ENCODE data around the gene GAB1. TPM values are rescaled to one million over a fixed set of nuclear protein-coding genes. Genes with fewer than 3 reads are reported as not detected.

The GAB1 gene
- total RNA-seq, 1 experiment from 2014 or later: 5.9 TPM

DNA sequence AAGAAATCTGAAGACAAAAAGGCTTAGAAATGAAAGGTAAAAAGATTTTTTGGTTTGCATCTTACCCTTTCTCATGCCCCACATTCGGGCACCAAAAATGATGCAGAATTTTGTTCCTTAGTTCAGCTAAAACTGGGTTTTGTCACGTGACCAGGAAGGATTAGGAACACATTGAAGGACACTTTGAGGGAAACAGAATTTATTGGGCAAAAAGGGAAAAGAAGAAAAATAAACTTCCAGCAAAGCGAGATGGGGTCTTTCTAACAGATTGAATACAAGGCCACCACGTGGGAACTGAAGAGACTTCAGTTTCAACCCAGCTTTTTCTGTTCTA lies 95.5 kb downstream of the GAB1 start:
- CTCF ChIA-PET: interaction anchor here (0.5 to 2.3 kb wide), 3 partner anchors 10 to 1629 kb away, joined by 3 to 5 read pairs (median 3); no protein-coding TSS in a partner anchor
- TF ChIP-seq, protein P1, sequence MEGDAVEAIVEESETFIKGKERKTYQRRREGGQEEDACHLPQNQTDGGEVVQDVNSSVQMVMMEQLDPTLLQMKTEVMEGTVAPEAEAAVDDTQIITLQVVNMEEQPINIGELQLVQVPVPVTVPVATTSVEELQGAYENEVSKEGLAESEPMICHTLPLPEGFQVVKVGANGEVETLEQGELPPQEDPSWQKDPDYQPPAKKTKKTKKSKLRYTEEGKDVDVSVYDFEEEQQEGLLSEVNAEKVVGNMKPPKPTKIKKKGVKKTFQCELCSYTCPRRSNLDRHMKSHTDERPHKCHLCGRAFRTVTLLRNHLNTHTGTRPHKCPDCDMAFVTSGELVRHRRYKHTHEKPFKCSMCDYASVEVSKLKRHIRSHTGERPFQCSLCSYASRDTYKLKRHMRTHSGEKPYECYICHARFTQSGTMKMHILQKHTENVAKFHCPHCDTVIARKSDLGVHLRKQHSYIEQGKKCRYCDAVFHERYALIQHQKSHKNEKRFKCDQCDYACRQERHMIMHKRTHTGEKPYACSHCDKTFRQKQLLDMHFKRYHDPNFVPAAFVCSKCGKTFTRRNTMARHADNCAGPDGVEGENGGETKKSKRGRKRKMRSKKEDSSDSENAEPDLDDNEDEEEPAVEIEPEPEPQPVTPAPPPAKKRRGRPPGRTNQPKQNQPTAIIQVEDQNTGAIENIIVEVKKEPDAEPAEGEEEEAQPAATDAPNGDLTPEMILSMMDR (IDR thresholded peaks at IDR 0.05; ENCODE audit: unreplicated experiment): no peak
- Mint-ChIP-seq H3K36me3 (ENCODE audit: insufficient read depth, unreplicated experiment) (peaks cover 7% of the 10 kb centered on the region), H3K9me3 (ENCODE audit: unreplicated experiment) (peaks cover 7% of the 10 kb centered on the region), H3K4me1 (ENCODE audit: insufficient read depth, unreplicated experiment) (no peaks in the 10 kb centered on the region), H3K27me3 (ENCODE audit: insufficient read depth, unreplicated experiment) (no peaks in the 10 kb centered on the region), H3K4me3 (ENCODE audit: unreplicated experiment) (no peak overlapping the region), H3K27ac (ENCODE audit: low read depth, unreplicated experiment) (no peak overlapping the region)
- POLR2A ChIA-PET: interaction anchor here (0.6 to 1.2 kb wide), 2 partner anchors 13 to 1788 kb away, joined by 3 read pairs; no protein-coding TSS in a partner anchor
- intact Hi-C loops (cut with micrococcal nuclease): no loop called here
- no peak for DNase-seq (ENCODE audit: unreplicated experiment)
- no TSS peak for BruUV-seq (replicated peaks)

DNA sequence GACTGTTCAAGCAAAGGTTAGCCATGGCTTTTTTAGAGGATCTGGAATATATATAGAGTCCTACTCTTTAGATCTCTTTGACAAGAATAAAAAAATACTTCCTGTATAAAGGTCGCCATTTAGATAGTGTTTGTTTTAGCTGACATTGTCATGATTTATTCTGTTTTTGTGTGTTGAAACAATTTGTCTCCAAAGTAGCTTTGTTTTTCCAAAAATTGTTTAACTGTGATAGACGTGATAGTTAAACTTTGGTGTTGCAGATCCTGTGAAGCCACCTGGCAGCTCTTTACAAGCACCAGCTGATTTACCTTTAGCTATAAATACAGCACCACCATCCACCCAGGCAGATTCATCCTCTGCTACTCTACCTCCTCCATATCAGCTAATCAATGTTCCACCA lies 96.6 kb downstream of the GAB1 start:
- no peaks in the 10 kb centered on the region for H3K4me1 Mint-ChIP-seq (ENCODE audit: insufficient read depth, unreplicated experiment)
- CTCF ChIA-PET: interaction anchor here (1.6 to 2.3 kb wide), 2 partner anchors 9 to 58 kb away, joined by 3 to 5 read pairs; no protein-coding TSS in a partner anchor
- no peak overlapping the region for H3K4me3 Mint-ChIP-seq (ENCODE audit: unreplicated experiment)
- intact Hi-C loops (cut with micrococcal nuclease): no loop called here
- no peaks in the 10 kb centered on the region for H3K27me3 Mint-ChIP-seq (ENCODE audit: insufficient read depth, unreplicated experiment)
- DNase-seq (ENCODE audit: unreplicated experiment): no peak
- no peak overlapping the region for H3K27ac Mint-ChIP-seq (ENCODE audit: low read depth, unreplicated experiment)
- H3K9me3 Mint-ChIP-seq (ENCODE audit: unreplicated experiment): peaks cover 7% of the 10 kb centered on the region
- POLR2A ChIA-PET: interaction anchor here (1.2 to 1.5 kb wide), 2 partner anchors 14 to 89 kb away, joined by 3 read pairs; no protein-coding TSS in a partner anchor
- H3K36me3 Mint-ChIP-seq (ENCODE audit: insufficient read depth, unreplicated experiment): peaks cover 7% of the 10 kb centered on the region
- TF ChIP-seq, protein P1 (IDR thresholded peaks at IDR 0.05; ENCODE audit: unreplicated experiment): no peak
- BruUV-seq (replicated peaks): no TSS peak

GRCh38 chr4:143435955-143436354 lies 99.3 kb downstream of the GAB1 start:
- POLR2A ChIA-PET: interaction anchor here (0.7 to 0.9 kb wide), 2 partner anchors 9 to 82 kb away, joined by 3 to 6 read pairs; no protein-coding TSS in a partner anchor
- no peak overlapping the region for H3K4me3 Mint-ChIP-seq (ENCODE audit: unreplicated experiment)
- no TSS peak for BruUV-seq (replicated peaks)
- H3K9me3 Mint-ChIP-seq (ENCODE audit: unreplicated experiment): peaks cover 3% of the 10 kb centered on the region
- CTCF ChIA-PET: no interaction called here
- no peaks in the 10 kb centered on the region for H3K27me3 Mint-ChIP-seq (ENCODE audit: insufficient read depth, unreplicated experiment)
- TF ChIP-seq, protein P1 (IDR thresholded peaks at IDR 0.05; ENCODE audit: unreplicated experiment): no peak
- peaks cover 3% of the 10 kb centered on the region for H3K36me3 Mint-ChIP-seq (ENCODE audit: insufficient read depth, unreplicated experiment)
- no peaks in the 10 kb centered on the region for H3K4me1 Mint-ChIP-seq (ENCODE audit: insufficient read depth, unreplicated experiment)
- intact Hi-C loops (cut with micrococcal nuclease): no loop called here
- DNase-seq (ENCODE audit: unreplicated experiment): no peak
- H3K27ac Mint-ChIP-seq (ENCODE audit: low read depth, unreplicated experiment): no peak overlapping the region

- BruUV-seq (replicated peaks): no TSS peak
- POLR2A ChIA-PET: interaction anchor here (0.7 kb wide), 1 partner anchor 31 kb away, joined by 3 read pairs; no protein-coding TSS in a partner anchor
- H3K4me3 Mint-ChIP-seq (ENCODE audit: unreplicated experiment): no peak overlapping the region
- no peaks in the 10 kb centered on the region for H3K4me1 Mint-ChIP-seq (ENCODE audit: insufficient read depth, unreplicated experiment)
- CTCF ChIA-PET: no interaction called here
- H3K27ac Mint-ChIP-seq (ENCODE audit: low read depth, unreplicated experiment): no peak overlapping the region
- TF ChIP-seq, protein P1 (IDR thresholded peaks at IDR 0.05; ENCODE audit: unreplicated experiment): no peak
- intact Hi-C loops (cut with micrococcal nuclease): no loop called here
- H3K36me3 Mint-ChIP-seq (ENCODE audit: insufficient read depth, unreplicated experiment): no peaks in the 10 kb centered on the region
- no peak for DNase-seq (ENCODE audit: unreplicated experiment)
- no peaks in the 10 kb centered on the region for H3K9me3 Mint-ChIP-seq (ENCODE audit: unreplicated experiment)
- H3K27me3 Mint-ChIP-seq (ENCODE audit: insufficient read depth, unreplicated experiment): no peaks in the 10 kb centered on the region
These were observed 100.8 kb downstream of the GAB1 start for GRCh38 chr4:143437476-143437875.

Data from MCF 10A (cell line).